Measurements from ENCODE around the gene FXYD6. TPM values are rescaled to one million over a fixed set of nuclear protein-coding genes. Genes with fewer than 3 reads are reported as not detected.

Gene FXYD6
- total RNA-seq, 1 experiment from 2014 or later = 12.2 TPM

GRCh38 chr11:117905524-117905923, 29.1 kb upstream of the FXYD6 start:
- CTCF ChIA-PET = no interaction called here
- intact Hi-C loops (cut with micrococcal nuclease; ENCODE audit: unreplicated experiment) = no loop called here

GRCh38 chr11:117903505-117904382, 27.3 kb upstream of the FXYD6 start:
- peaks cover 18% of the 10 kb centered on the region for H3K4me1 ChIP-seq (ENCODE audit: insufficient read depth, low read length, poor library complexity, severe bottlenecking)
- no peak for TF ChIP-seq EZH2 (IDR thresholded peaks at IDR 0.05; ENCODE audit: borderline replicate concordance, low read depth, low read length, poor library complexity, severe bottlenecking)
- no peak for TF ChIP-seq CTCF (conservative IDR thresholded peaks at IDR 0.05; ENCODE audit: low read depth, low read length)
- ChIA-PET POLR2A (ENCODE audit: low non-redundant PET) (no interaction called here), CTCF (interaction anchor here (1.0 kb wide), 1 partner anchor 43 kb away, joined by 10 read pairs; no protein-coding TSS in a partner anchor)
- no peaks in the 10 kb centered on the region for H3K27me3 ChIP-seq (replicated peaks; ENCODE audit: insufficient read depth, low read depth, low read length, poor library complexity)
- H3K36me3 ChIP-seq (ENCODE audit: insufficient read depth, low read length, poor library complexity, severe bottlenecking) = no peaks in the 10 kb centered on the region
- no TSS peak for BruUV-seq (replicated peaks)
- no peak for DNase-seq (ENCODE audit: low spot score)
- no peak overlapping the region for H3K27ac ChIP-seq (ENCODE audit: low read depth, low read length, poor library complexity, severe bottlenecking)
- H3K4me3 ChIP-seq (ENCODE audit: low read depth, low read length, poor library complexity, severe bottlenecking) = no peak overlapping the region
- no peaks in the 10 kb centered on the region for H3K9me3 ChIP-seq (ENCODE audit: low read depth, low read length, poor library complexity, severe bottlenecking)
- intact Hi-C loops (cut with micrococcal nuclease; ENCODE audit: unreplicated experiment) = no loop called here

More at GRCh38 chr11:117905524-117905923, 29.1 kb upstream of the FXYD6 start:
- POLR2A ChIA-PET (ENCODE audit: low non-redundant PET) = no interaction called here
- TF ChIP-seq CTCF (conservative IDR thresholded peaks at IDR 0.05; ENCODE audit: low read depth, low read length) = no peak
- TF ChIP-seq EZH2 (IDR thresholded peaks at IDR 0.05; ENCODE audit: borderline replicate concordance, low read depth, low read length, poor library complexity, severe bottlenecking) = no peak
- no peak for DNase-seq (ENCODE audit: low spot score)
- Histone ChIP-seq H3K4me3 (ENCODE audit: low read depth, low read length, poor library complexity, severe bottlenecking) (no peak overlapping the region), H3K36me3 (ENCODE audit: insufficient read depth, low read length, poor library complexity, severe bottlenecking) (no peaks in the 10 kb centered on the region), H3K27ac (ENCODE audit: low read depth, low read length, poor library complexity, severe bottlenecking) (no peak overlapping the region), H3K9me3 (ENCODE audit: low read depth, low read length, poor library complexity, severe bottlenecking) (no peaks in the 10 kb centered on the region), H3K4me1 (ENCODE audit: insufficient read depth, low read length, poor library complexity, severe bottlenecking) (peaks cover 18% of the 10 kb centered on the region), H3K27me3 (replicated peaks; ENCODE audit: insufficient read depth, low read depth, low read length, poor library complexity) (no peaks in the 10 kb centered on the region)
- BruUV-seq (replicated peaks) = no TSS peak

GRCh38 chr11:117902001-117902845, 25.8 kb upstream of the FXYD6 start:
- no peak for DNase-seq (ENCODE audit: low spot score)
- H3K27me3 ChIP-seq (replicated peaks; ENCODE audit: insufficient read depth, low read depth, low read length, poor library complexity) = no peaks in the 10 kb centered on the region
- H3K4me3 ChIP-seq (ENCODE audit: low read depth, low read length, poor library complexity, severe bottlenecking) = no peak overlapping the region
- intact Hi-C loops (cut with micrococcal nuclease; ENCODE audit: unreplicated experiment) = no loop called here
- H3K4me1 ChIP-seq (ENCODE audit: insufficient read depth, low read length, poor library complexity, severe bottlenecking) = peaks cover 6% of the 10 kb centered on the region
- no TSS peak for BruUV-seq (replicated peaks)
- POLR2A ChIA-PET (ENCODE audit: low non-redundant PET) = no interaction called here
- no peaks in the 10 kb centered on the region for H3K36me3 ChIP-seq (ENCODE audit: insufficient read depth, low read length, poor library complexity, severe bottlenecking)
- H3K27ac ChIP-seq (ENCODE audit: low read depth, low read length, poor library complexity, severe bottlenecking) = no peak overlapping the region
- CTCF ChIA-PET = interaction anchor here (1.1 kb wide), 1 partner anchor 45 kb away, joined by 3 read pairs; no protein-coding TSS in a partner anchor
- no peak for TF ChIP-seq CTCF (conservative IDR thresholded peaks at IDR 0.05; ENCODE audit: low read depth, low read length)
- TF ChIP-seq EZH2 (IDR thresholded peaks at IDR 0.05; ENCODE audit: borderline replicate concordance, low read depth, low read length, poor library complexity, severe bottlenecking) = no peak
- no peaks in the 10 kb centered on the region for H3K9me3 ChIP-seq (ENCODE audit: low read depth, low read length, poor library complexity, severe bottlenecking)

Data from A673 (cell line).